SK-N-SH (cell line): ENCODE results near the gene DCDC1.

Experiments
- FOXM1 ChIP-seq: IDR thresholded peaks from 2 replicates; pipeline ENCODE4 v1.4.0; 2012; ENCODE audit warnings: low read depth, mild to moderate bottlenecking
- GATA2 ChIP-seq: sonication (generic); formaldehyde crosslinking; IDR thresholded peaks from 2 replicates; pipeline ENCODE4 v1.5.0; 2020; ENCODE audit warnings: mild to moderate bottlenecking, missing genetic modification reagents
- JUND ChIP-seq: IDR thresholded peaks from 2 replicates; pipeline ENCODE4 v1.4.0; 2012
- MEF2A ChIP-seq: IDR thresholded peaks from 2 replicates; pipeline ENCODE4 v1.4.0; 2012; ENCODE audit warnings: low read depth, borderline replicate concordance
- POLR2AphosphoS5 ChIP-seq: IDR thresholded peaks from 2 replicates; pipeline ENCODE4 v1.6.1; 2012; ENCODE audit warnings: low read depth, low read length
- REST ChIP-seq: IDR thresholded peaks from 2 replicates; pipeline ENCODE4 v1.6.1; 2012; ENCODE audit warnings: mild to moderate bottlenecking, low read depth, low read length, moderate library complexity
- RFX5 ChIP-seq: IDR thresholded peaks from 2 replicates; pipeline ENCODE4 v1.6.1; 2012; ENCODE audit warnings: mild to moderate bottlenecking, improper control_type of control experiment, low read length
- SIN3A ChIP-seq: IDR thresholded peaks from 2 replicates; pipeline ENCODE4 v1.6.1; 2012; ENCODE audit warnings: low read depth, mild to moderate bottlenecking, low read length, moderate library complexity, borderline replicate concordance
- SMC3 ChIP-seq: IDR thresholded peaks from 2 replicates; pipeline ENCODE4 v1.6.1; 2012; ENCODE audit warnings: low read depth, low read length, improper control_type of control experiment
- TAF1 ChIP-seq: IDR thresholded peaks from 2 replicates; pipeline ENCODE4 v1.6.1; 2012; ENCODE audit warnings: low read depth, mild to moderate bottlenecking, low read length, moderate library complexity, borderline replicate concordance
- TCF12 ChIP-seq: IDR thresholded peaks from 2 replicates; pipeline ENCODE4 v1.4.0; 2012
- TEAD4 ChIP-seq: IDR thresholded peaks from 2 replicates; pipeline ENCODE4 v1.4.0; 2012; ENCODE audit warnings: mild to moderate bottlenecking, borderline replicate concordance; ENCODE audit not compliant: insufficient read depth
- TF ChIP-seq, protein P1 (sequence below): fragments of 200-600 bp; sonication (generic); IDR thresholded peaks from 2 replicates; pipeline ENCODE4 v1.6.1; 2017; ENCODE audit warnings: antibody characterized with exemption, mild to moderate bottlenecking, moderate library complexity
- TF ChIP-seq, protein P2 (sequence below): IDR thresholded peaks from 2 replicates; pipeline ENCODE4 v1.4.0; 2012; ENCODE audit warnings: low read depth, borderline replicate concordance

GRCh38 chr11:30949838-30950237 lies 419.7 kb downstream of the DCDC1 start:
- TF ChIP-seq FOXM1 (no peak), TCF12 (no peak), TAF1 (no peak), POLR2AphosphoS5 (no peak), JUND (no peak), TEAD4 (no peak), SIN3A (no peak), GATA2 (no peak), RFX5 (no peak), MEF2A (no peak), REST (no peak), SMC3 (no peak)
- TF ChIP-seq, protein P1, sequence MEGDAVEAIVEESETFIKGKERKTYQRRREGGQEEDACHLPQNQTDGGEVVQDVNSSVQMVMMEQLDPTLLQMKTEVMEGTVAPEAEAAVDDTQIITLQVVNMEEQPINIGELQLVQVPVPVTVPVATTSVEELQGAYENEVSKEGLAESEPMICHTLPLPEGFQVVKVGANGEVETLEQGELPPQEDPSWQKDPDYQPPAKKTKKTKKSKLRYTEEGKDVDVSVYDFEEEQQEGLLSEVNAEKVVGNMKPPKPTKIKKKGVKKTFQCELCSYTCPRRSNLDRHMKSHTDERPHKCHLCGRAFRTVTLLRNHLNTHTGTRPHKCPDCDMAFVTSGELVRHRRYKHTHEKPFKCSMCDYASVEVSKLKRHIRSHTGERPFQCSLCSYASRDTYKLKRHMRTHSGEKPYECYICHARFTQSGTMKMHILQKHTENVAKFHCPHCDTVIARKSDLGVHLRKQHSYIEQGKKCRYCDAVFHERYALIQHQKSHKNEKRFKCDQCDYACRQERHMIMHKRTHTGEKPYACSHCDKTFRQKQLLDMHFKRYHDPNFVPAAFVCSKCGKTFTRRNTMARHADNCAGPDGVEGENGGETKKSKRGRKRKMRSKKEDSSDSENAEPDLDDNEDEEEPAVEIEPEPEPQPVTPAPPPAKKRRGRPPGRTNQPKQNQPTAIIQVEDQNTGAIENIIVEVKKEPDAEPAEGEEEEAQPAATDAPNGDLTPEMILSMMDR, result no peak
- TF ChIP-seq, protein P2, sequence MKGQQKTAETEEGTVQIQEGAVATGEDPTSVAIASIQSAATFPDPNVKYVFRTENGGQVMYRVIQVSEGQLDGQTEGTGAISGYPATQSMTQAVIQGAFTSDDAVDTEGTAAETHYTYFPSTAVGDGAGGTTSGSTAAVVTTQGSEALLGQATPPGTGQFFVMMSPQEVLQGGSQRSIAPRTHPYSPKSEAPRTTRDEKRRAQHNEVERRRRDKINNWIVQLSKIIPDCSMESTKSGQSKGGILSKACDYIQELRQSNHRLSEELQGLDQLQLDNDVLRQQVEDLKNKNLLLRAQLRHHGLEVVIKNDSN, result no peak
